Mesendoderm (in vitro differentiated cells): ENCODE measurements around the gene JARID2.
A peak's percentile ranks its signal among the peaks of the same experiment; 100 is the strongest.

ENCODE experiments used
- DNase-seq: peaks from one replicate; pipeline ENCODE4 v3.0.0; 2013
- H2AK5ac ChIP-seq: 2 replicates; pipeline ENCODE4 v1.6.1; 2013; ENCODE audit warnings: low read length, inconsistent platforms
- H2BK120ac ChIP-seq: 2 replicates; pipeline ENCODE4 v1.6.1; 2013; ENCODE audit warnings: low read depth, mild to moderate bottlenecking, low read length, moderate library complexity, mixed read lengths
- H2BK15ac ChIP-seq: replicated peaks from 2 replicates; pipeline ENCODE4 v1.6.1; 2013; ENCODE audit warnings: low read depth, mild to moderate bottlenecking, moderate library complexity
- H2BK5ac ChIP-seq: 2 replicates; pipeline ENCODE4 v1.6.1; 2013; ENCODE audit warnings: low read length, inconsistent platforms
- H3K18ac ChIP-seq: 2 replicates; pipeline ENCODE4 v1.6.1; 2013; ENCODE audit warnings: mild to moderate bottlenecking, low read length, mixed read lengths
- H3K23ac ChIP-seq: one replicate; pipeline ENCODE4 v1.6.1; 2013; ENCODE audit warnings: low read length
- H3K27ac ChIP-seq: 2 replicates; pipeline ENCODE4 v1.5.1; 2013; ENCODE audit warnings: low read depth, mild to moderate bottlenecking, inconsistent platforms, low read length, moderate library complexity
- H3K27me3 ChIP-seq: 2 replicates; pipeline ENCODE4 v1.6.1; 2013; ENCODE audit warnings: low read length, control low read depth, mild to moderate bottlenecking, inconsistent platforms; ENCODE audit not compliant: insufficient read depth, poor library complexity
- H3K36me3 ChIP-seq: 2 replicates; pipeline ENCODE4 v1.6.1; 2013; ENCODE audit warnings: low read length, inconsistent platforms; ENCODE audit not compliant: control insufficient read depth, insufficient read depth
- H3K4ac ChIP-seq: one replicate; pipeline ENCODE4 v1.6.1; 2013; ENCODE audit warnings: low read depth, mild to moderate bottlenecking, low read length, moderate library complexity
- H3K4me1 ChIP-seq: 2 replicates; pipeline ENCODE4 v1.6.1; 2013; ENCODE audit warnings: low read depth, low read length, inconsistent platforms; ENCODE audit not compliant: control insufficient read depth
- H3K4me2 ChIP-seq: 2 replicates; pipeline ENCODE4 v1.6.1; 2013; ENCODE audit warnings: low read length
- H3K4me3 ChIP-seq: 2 replicates; pipeline ENCODE4 v1.5.1; 2013; ENCODE audit warnings: mild to moderate bottlenecking, low read length
- H3K56ac ChIP-seq: one replicate; pipeline ENCODE4 v1.6.1; 2013; ENCODE audit warnings: low read length
- H3K79me1 ChIP-seq: 2 replicates; pipeline ENCODE4 v1.6.1; 2013; ENCODE audit warnings: low read length, inconsistent platforms
- H3K79me2 ChIP-seq: 2 replicates; pipeline ENCODE4 v1.6.1; 2013; ENCODE audit warnings: mild to moderate bottlenecking, low read length; ENCODE audit not compliant: control insufficient read depth, insufficient read depth
- H3K9ac ChIP-seq: 2 replicates; pipeline ENCODE4 v1.6.1; 2013; ENCODE audit warnings: low read length, inconsistent platforms
- H4K5ac ChIP-seq: one replicate; pipeline ENCODE4 v1.6.1; 2013; ENCODE audit warnings: low read length
- H4K8ac ChIP-seq: one replicate; pipeline ENCODE4 v1.6.1; 2013; ENCODE audit warnings: low read depth, mild to moderate bottlenecking, control low read depth, low read length, moderate library complexity
- WGBS: extraction: QIAGEN DNeasy Blood & Tissue Kit; methylation state at CpG from one replicate; pipeline ENCODE4 v1.1.7; 2013; ENCODE audit warnings: low lambda C conversion rate, missing lambda C conversion rate; ENCODE audit not compliant: insufficient coverage; ENCODE audit errors: extremely low coverage; 5-methylcytosine and 5-hydroxymethylcytosine counted together

The JARID2 gene

DNA sequence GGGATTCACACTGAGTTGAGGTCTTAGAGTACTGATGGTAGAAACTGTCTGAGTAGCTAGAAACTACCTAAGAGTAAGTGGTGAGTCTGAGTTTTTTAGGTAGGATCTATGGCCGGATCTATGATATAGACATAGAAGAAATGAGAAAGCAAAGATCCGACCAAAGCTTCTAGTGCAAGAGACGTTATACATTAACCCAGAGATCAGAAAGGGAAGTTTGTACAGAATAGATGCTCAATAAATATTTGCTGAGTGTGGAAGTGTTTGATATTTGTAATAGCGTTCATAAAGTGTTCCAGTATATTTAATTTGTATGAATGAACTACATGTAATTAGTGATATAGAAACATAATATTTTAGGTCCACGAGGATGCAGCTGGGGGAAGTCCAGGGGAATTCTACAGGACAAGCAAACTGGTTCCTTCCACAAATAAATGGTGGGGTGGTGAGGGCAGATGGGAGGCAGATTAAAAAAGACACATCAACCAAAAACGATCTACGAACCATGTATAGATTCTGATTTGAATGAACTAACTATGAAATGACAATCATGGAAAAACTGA, 31.9 kb upstream of the JARID2 start:
- H3K4me3 ChIP-seq, result no peak overlapping the region
- no peak overlapping the region for H3K4me2 ChIP-seq
- no peaks in the 10 kb centered on the region for H3K27me3 ChIP-seq
- no peak overlapping the region for H3K9ac ChIP-seq
- no peak overlapping the region for H3K4ac ChIP-seq
- no peak overlapping the region for H2BK120ac ChIP-seq
- no peaks in the 10 kb centered on the region for H3K79me2 ChIP-seq
- no peak for DNase-seq
- no peaks in the 10 kb centered on the region for H3K79me1 ChIP-seq
- no peak overlapping the region for H3K27ac ChIP-seq
- no peaks in the 10 kb centered on the region for H3K36me3 ChIP-seq
- no peak overlapping the region for H4K5ac ChIP-seq
- 100% methylated on average over 1 of the region's 7 CpGs for WGBS
- H2AK5ac ChIP-seq, result no peak overlapping the region
- H3K56ac ChIP-seq, result no peak overlapping the region
- H3K4me1 ChIP-seq, result no peaks in the 10 kb centered on the region
- no peak overlapping the region for H3K23ac ChIP-seq
- H2BK5ac ChIP-seq, result no peak overlapping the region
- no peak overlapping the region for H4K8ac ChIP-seq
- no peak overlapping the region for H3K18ac ChIP-seq
- H2BK15ac ChIP-seq, result no peak overlapping the region

- no peak overlapping the region for H3K56ac ChIP-seq
- no peak for DNase-seq
- H2BK120ac ChIP-seq, result no peak overlapping the region
- no peaks in the 10 kb centered on the region for H3K79me1 ChIP-seq
- H3K79me2 ChIP-seq, result no peaks in the 10 kb centered on the region
- no peak overlapping the region for H4K8ac ChIP-seq
- H2BK15ac ChIP-seq, result no peak overlapping the region
- H3K4me1 ChIP-seq, result no peaks in the 10 kb centered on the region
- H3K4ac ChIP-seq, result no peak overlapping the region
- no peaks in the 10 kb centered on the region for H3K36me3 ChIP-seq
- H2BK5ac ChIP-seq, result no peak overlapping the region
- H3K4me2 ChIP-seq, result no peak overlapping the region
- H3K9ac ChIP-seq, result no peak overlapping the region
- no peak overlapping the region for H2AK5ac ChIP-seq
- H3K27ac ChIP-seq, result no peak overlapping the region
- no peak overlapping the region for H3K23ac ChIP-seq
- WGBS, result no CpG with 5 or more reads among the region's 18 CpGs
- H3K27me3 ChIP-seq, result no peaks in the 10 kb centered on the region
- no peak overlapping the region for H3K4me3 ChIP-seq
- no peak overlapping the region for H3K18ac ChIP-seq
- no peak overlapping the region for H4K5ac ChIP-seq
Measured at GRCh38 chr6:15218401-15218800, 27.5 kb upstream of the JARID2 start.

DNA sequence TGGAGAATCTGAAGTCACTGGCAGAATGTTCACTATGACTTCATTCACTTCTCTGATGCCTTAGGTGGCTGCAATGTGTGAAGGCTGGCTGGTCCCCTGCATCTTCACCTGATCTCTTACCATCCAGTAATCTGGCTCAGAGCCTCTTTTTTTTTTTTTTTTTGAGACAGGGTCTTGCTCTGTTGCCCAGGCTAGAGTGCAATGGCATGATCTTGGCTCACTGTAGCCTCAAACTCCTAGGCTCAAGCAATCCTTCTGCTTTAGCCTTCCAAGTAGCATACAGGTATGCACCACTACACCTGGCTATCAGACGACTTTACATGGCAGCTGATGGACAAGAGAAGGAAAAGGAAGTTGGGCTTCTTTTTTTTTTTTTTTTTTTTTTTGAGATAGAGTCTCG, 25.8 kb upstream of the JARID2 start:
- Histone ChIP-seq H3K27ac (no peak overlapping the region), H2AK5ac (no peak overlapping the region)
- WGBS, result no CpG with 5 or more reads among the region's 2 CpGs

DNA sequence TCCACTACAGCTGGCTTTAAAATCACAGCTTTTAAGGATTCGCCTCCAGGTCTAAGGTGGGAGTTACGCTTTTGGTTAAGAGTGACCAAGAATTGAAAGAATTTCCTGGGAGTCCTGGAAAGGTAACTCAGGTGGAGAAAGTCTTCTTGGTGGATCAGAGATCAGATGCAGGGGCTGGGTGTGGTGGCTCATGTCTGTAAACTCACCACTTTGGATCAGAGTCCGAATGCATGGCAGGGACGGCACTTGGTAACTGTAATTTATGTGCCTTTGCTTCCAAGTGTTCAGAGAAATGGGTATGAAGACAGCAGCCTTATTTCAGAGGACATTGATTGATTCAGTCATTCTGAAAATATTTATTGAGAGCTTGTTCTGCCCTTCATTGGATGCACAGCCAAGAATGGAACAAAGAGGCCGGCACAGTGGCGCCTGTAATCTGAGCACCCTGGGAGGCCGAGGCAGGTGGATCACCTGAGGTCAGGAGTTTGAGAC, 18.0 kb upstream of the JARID2 start:
- H4K8ac ChIP-seq, result no peak overlapping the region
- H3K36me3 ChIP-seq, result no peaks in the 10 kb centered on the region
- H2AK5ac ChIP-seq, result no peak overlapping the region
- H3K4me2 ChIP-seq, result no peak overlapping the region
- no peak overlapping the region for H3K18ac ChIP-seq
- H2BK5ac ChIP-seq, result no peak overlapping the region
- no peak overlapping the region for H2BK120ac ChIP-seq
- H3K23ac ChIP-seq, result no peak overlapping the region
- no peak overlapping the region for H2BK15ac ChIP-seq
- no peak overlapping the region for H3K4me3 ChIP-seq
- peak; percentile 47 for DNase-seq
- no peaks in the 10 kb centered on the region for H3K79me2 ChIP-seq
- H3K27me3 ChIP-seq, result no peaks in the 10 kb centered on the region
- no peak overlapping the region for H4K5ac ChIP-seq
- no CpG with 5 or more reads among the region's 7 CpGs for WGBS
- H3K56ac ChIP-seq, result no peak overlapping the region
- no peak overlapping the region for H3K27ac ChIP-seq
- H3K4me1 ChIP-seq, result no peaks in the 10 kb centered on the region
- H3K9ac ChIP-seq, result no peak overlapping the region
- H3K4ac ChIP-seq, result no peak overlapping the region
- H3K79me1 ChIP-seq, result no peaks in the 10 kb centered on the region

More for the DNA sequence above, 25.8 kb upstream of the JARID2 start:
- H3K27me3 ChIP-seq, result no peaks in the 10 kb centered on the region
- H4K8ac ChIP-seq, result no peak overlapping the region
- H4K5ac ChIP-seq, result no peak overlapping the region
- H3K4me3 ChIP-seq, result no peak overlapping the region
- H3K23ac ChIP-seq, result no peak overlapping the region
- H3K4me1 ChIP-seq, result no peaks in the 10 kb centered on the region
- no peak overlapping the region for H3K18ac ChIP-seq
- no peaks in the 10 kb centered on the region for H3K36me3 ChIP-seq
- no peak overlapping the region for H3K9ac ChIP-seq
- no peaks in the 10 kb centered on the region for H3K79me2 ChIP-seq
- no peak overlapping the region for H3K4ac ChIP-seq
- no peaks in the 10 kb centered on the region for H3K79me1 ChIP-seq
- no peak overlapping the region for H3K56ac ChIP-seq
- H2BK120ac ChIP-seq, result no peak overlapping the region
- no peak for DNase-seq
- H2BK5ac ChIP-seq, result no peak overlapping the region
- H2BK15ac ChIP-seq, result no peak overlapping the region
- no peak overlapping the region for H3K4me2 ChIP-seq

GRCh38 chr6:15230827-15231226, 15.0 kb upstream of the JARID2 start:
- no peaks in the 10 kb centered on the region for H3K27me3 ChIP-seq
- H3K27ac ChIP-seq, result no peak overlapping the region
- no peak overlapping the region for H2BK120ac ChIP-seq
- no peaks in the 10 kb centered on the region for H3K36me3 ChIP-seq
- H3K18ac ChIP-seq, result no peak overlapping the region
- no peak overlapping the region for H3K4me2 ChIP-seq
- H4K5ac ChIP-seq, result no peak overlapping the region
- H2BK15ac ChIP-seq, result no peak overlapping the region
- no peak overlapping the region for H2BK5ac ChIP-seq
- no peak overlapping the region for H3K23ac ChIP-seq
- H3K79me1 ChIP-seq, result no peaks in the 10 kb centered on the region
- DNase-seq, result no peak
- WGBS, result no CpG with 5 or more reads among the region's 3 CpGs
- no peak overlapping the region for H4K8ac ChIP-seq
- H2AK5ac ChIP-seq, result no peak overlapping the region
- H3K4ac ChIP-seq, result no peak overlapping the region
- no peak overlapping the region for H3K4me3 ChIP-seq
- no peak overlapping the region for H3K56ac ChIP-seq
- H3K79me2 ChIP-seq, result no peaks in the 10 kb centered on the region
- H3K4me1 ChIP-seq, result no peaks in the 10 kb centered on the region
- no peak overlapping the region for H3K9ac ChIP-seq
